SHP77 treated with DMSO at 0.1 percent for 48 hours (cell line): Measurements from ENCODE around the gene CREB1.

Source experiments
- DNase-seq: peaks from one replicate; lab custom pipeline; 2025; lab: John Stamatoyannopoulos, UW

CREB1 gene

DNA sequence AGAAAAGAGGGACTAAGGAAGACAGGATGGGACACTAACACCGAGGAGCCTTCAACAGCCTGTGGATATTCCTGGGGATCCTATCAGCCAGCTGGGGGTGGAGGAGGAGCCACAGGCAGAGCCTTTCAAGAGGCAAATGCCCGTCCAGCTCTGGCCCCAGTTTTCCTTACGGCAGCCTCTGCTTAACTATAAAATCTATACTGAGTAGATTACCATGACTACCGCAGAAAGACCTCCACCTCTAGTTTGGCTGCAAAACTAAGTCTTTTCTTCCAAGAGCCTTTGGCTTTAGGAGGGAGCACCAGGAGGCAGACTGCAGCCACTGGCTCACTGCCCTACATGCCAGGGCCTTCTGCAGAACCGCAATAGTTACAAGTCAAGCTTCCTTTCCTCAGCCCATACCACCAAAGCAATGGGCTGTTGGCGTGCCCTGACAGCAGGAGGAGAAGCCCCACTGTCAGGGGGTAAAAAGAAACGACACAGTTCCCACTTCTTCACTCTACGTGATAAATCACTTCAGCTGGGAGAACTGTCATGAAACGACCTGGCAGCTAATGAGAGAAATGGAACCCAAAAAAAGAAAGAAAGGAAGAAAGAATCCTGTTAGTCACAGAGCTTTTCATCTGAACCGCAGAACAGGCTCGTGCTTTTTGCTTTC lies 25.1 kb upstream of the CREB1 start:
- DNase-seq, result no peak

DNA sequence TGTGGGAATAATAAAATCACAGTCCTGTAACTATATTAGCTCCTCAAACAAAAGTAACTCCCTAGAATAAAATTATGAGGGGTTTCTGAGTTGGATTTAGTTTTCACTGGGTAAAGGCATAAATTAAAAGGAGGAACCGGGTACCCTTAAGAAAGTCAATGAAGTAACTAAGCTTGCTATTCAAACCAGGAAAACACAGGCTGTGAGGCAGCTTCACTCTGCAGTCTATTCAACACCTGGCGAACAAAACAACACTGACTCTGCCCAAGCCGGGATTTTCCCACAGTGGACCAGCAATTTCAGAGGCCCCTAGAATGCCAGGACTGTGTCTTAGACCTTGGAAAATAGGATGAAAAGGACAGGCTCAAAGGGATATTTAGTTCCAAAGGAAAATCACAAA lies 24.6 kb upstream of the CREB1 start:
- DNase-seq, result no peak

DNA sequence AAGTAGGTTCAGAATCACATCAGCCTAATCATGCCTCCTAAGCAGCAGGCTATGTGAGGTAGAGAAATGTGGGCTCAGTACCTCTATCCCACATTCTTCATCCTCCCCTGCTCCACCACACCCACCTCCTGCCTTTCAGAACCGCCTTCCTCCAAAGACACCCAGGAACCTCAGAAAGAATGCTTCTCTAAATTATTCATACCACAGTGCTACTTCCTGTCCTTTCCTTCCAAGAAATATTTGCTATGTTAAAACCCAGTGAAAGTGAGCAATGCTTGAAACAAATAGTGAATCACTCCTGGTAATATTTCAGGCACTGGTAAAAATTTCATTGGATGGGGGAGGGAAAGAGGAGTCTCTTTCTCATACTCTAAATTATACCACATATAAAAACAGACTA lies 24.0 kb upstream of the CREB1 start:
- DNase-seq, result no peak

DNA sequence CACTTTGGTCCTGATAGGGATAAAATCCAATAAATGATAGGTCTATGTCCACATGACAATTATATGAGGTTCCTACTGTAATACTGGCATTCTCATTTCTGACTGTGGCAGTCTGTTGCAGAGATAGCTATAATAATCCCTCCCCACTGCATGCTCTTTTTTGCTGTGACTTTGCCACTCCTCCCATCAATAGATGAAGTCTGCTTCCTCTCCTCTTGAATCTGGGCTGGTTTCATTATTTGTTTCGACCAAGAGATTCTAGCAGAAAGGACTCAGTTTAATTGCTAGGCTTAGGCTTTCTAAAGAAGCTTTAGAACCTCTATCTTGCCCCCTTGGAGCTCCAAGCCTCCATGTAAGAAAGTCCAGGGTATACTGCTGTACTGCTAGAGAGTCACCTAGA lies 23.3 kb upstream of the CREB1 start:
- DNase-seq, result no peak

DNA sequence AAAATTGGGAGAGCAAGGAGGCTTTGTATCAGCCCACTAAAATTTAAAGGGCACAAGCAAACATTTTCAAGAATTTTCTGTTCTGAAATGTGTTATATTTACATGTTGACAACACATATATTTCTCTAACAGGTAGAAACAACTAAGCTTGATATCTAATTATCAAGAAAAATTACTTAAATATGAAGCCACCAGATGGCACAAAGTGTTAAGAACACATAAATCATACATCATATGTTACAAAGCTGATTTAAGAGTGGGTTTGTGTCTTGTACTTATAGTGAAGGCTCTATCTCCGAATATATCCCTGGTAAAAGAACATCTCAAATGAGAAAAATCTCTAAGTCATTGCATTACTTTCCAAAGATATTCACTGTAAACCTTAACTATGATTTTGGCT lies 19.6 kb upstream of the CREB1 start:
- no peak for DNase-seq

DNA sequence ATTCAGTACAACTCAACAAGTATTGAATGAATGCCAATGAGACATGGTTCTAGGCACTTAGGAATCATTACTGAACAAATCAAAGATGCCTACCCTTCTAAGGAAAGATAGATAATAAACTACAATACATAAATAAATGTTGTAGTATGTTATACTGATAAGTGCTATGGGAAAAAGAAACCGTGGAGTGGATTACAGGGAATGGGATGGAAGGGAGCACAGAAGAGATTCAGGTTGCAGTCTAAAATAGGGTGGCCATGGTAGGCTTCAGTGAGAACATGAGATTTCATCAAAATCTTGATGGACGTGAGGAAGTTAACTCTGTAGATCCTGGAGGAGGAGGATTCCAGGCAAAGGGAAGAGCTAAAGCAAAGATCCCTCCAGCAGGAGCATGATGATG lies 17.9 kb upstream of the CREB1 start:
- no peak for DNase-seq

DNA sequence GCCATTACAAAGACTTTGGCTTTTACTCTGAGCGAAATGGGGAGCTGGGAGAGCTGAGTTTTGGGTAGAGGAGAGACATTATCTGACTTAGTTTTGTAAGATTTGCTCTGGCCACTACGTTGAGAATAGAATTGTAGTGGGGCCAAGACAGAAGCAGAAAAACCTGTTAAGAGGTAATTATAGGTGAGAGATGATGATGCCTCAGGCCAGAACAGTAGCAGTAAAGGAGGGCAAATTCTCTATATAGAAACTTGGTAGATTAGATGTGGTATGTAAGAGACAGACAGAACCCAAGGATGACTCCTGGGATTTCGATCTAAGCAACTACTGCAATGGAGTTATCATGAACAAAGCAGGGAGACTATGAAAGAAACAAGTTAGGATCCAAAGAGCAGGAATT lies 17.4 kb upstream of the CREB1 start:
- DNase-seq, result no peak

DNA sequence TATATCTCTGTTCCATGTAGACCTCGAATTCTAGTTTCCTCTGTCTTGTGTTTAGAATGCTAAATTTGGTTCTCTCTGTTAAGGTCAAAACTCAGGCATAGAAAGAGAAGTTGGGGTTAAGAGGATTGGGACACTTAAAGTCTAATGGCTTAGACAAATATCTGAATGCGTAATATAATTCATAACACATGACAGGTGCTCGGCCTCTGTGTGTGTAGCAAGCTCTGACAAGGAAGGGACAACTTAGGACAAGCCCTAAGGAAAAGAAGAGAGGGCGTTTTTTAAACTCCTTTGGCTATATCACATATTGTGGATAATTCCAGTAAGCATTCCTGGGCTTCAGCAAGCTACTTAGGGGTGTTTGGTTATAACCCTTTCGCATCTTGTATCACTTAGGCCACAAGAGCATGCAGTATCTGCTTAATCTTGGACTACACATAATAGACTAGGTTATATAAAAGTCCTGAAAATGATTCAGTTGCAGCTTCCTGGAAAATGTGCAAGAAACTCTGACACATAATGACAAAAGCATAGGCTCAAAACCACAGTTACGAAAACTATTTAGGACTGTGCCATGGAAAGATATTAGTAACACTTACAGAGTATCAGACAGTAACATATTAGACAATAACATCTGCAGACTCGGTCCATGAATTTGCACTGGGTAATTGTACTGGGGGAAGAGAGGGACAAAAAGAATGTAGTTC lies 16.1 kb upstream of the CREB1 start:
- no peak for DNase-seq

DNA sequence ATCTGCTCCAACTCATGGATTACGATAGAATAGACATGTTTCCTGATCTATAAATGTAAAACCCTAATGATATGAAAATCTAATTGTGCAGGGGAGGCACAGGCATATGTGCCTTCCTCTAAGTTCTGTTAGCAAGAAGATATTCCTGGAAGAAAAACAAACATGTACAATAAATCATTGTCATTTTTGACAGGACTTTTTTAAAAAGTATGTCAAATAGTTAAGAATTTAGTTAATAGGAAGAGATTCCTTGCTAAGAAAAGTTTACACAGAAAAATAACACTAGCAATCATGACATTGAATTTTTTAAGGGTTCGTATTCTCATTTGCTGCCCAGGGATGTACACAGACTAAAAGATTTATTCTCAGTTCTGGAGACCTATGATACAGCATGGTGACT lies 15.3 kb upstream of the CREB1 start:
- no peak for DNase-seq

DNA sequence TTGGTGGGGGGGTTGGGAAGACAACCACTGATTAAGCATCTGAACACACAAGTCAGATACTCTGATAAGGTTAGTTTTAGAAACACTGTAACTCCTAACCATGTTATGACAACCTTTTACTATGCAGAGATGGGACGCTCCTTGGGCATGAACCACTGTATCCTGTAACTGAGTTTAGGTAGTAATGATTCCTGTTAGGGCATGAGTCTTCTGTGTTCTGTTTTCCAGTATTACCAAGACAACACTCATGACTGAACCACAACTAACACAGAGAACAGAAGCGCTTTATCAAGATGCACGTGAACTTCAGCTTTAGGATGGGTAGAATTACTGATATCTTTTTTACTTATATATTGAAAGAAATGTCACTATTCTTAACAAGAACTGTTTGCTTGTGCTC lies 14.1 kb upstream of the CREB1 start:
- DNase-seq, result no peak

DNA sequence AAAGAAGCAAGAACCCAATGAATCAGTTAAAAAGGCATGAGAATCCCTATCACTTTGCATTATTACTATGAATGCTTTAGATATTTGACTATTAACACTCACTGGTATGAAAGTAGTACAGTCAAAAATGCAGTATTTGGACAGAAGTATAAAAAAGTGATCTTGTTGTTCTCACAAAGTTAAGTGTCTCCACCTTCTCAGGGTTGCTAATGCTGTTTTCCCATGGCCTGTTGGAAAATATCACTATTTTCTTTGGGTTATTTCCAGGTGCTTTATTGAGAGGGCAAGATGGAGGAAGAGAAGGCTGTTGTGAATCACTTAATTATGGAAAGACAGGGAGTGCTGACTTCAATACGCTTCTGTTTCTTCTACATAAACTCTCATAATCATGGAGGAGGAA lies 13.6 kb upstream of the CREB1 start:
- DNase-seq, result no peak

DNA sequence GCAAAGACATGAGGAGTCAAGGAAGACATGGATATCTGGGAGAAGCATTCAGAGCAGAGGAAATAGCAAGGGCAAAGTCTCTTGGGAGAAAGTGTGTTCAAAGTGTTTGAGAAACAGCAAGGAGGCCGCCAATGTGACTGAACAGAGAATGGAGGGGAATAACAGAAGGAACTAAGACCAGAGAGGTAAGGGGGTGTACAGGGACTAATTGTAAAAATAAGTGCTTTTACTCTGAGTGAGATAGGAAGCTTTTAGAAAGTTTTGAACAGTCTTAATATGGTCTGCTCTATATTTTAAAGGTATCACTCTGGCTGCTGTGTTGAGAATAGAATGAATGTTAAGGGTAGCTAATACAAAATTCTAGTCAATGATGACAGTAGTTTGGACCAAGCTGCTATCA lies 6.8 kb upstream of the CREB1 start:
- DNase-seq, result no peak

DNA sequence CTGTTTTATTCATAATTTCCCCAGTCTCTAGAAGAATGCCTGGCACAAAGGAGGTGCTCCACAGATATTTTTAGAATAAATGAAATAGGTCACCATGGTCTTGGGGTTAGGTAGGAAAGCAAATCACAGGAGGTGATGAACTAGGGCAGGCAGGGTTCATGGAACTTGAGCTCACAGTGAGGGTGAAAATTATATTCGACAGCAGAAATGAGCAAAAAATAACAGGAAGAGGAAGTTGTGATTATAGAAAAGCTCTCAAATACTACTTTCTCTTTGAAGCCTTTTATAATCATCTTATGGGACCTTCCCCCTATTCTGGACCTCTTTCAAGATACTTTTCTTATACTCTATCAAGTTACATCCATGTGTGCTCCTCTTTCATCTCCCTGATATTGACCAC lies 4.5 kb upstream of the CREB1 start:
- no peak for DNase-seq

DNA sequence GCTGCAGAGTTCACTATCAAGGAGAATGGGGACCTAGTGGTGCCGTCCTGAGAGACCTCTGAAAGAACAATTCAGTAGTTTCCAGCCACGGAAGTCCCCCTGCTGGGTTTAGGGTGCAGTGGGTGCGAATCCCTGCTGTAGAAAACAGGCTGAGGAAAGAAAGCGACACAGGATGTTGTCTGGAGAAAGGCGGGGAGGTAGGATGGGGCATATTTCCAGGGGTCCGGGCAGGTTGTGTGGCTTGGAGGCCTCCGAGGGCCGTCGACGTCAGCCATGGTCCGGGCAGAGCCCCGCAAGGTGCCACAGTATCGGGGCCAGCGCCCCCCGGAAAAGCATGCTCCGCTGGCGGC lies 807 bp upstream of the CREB1 start:
- DNase-seq, result no peak

DNA sequence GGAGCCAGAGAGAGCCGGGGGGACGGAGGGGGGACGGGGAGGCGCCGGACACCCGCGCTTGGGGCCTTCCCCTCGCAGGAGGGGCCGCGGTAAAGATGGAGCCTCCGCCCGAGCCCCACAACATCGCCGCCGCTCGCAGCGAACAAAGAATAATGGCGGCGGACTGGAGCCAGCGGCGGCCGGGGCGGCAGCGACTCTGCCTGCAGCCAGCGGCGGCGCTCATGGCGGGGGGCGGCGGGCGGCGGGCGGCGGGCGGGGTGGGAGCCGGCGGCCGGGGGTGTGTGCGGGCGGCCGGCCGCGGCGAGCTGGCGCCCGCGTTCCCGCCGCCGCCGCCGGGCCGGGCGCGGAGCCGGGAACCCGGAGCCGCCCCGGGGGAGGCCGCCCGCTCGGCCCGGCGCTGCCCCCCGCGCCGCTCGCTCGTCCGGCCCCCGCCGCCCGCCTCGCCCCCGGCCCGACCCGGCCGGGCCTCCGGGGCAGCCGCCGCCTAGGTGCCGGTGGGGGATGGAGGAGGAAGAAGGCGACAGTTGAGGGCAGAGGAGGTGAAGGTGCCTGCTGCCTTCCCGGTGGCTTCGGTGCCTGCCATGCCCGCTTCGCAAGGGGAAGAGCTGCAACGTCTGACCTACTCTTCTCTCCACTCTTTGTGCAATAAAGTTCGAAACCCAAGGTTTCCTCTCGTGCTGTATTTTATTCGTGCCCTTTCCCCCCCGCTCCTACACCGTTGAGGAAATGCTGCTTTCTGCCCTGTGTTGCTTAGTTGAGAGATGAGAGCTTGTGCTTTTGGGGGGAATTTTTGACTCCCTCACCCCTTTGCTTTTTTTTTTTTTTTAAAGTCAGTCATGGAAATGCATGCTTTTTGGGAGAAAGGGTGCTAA lies 634 bp downstream of the CREB1 start:
- DNase-seq, result peak; percentile 20

DNA sequence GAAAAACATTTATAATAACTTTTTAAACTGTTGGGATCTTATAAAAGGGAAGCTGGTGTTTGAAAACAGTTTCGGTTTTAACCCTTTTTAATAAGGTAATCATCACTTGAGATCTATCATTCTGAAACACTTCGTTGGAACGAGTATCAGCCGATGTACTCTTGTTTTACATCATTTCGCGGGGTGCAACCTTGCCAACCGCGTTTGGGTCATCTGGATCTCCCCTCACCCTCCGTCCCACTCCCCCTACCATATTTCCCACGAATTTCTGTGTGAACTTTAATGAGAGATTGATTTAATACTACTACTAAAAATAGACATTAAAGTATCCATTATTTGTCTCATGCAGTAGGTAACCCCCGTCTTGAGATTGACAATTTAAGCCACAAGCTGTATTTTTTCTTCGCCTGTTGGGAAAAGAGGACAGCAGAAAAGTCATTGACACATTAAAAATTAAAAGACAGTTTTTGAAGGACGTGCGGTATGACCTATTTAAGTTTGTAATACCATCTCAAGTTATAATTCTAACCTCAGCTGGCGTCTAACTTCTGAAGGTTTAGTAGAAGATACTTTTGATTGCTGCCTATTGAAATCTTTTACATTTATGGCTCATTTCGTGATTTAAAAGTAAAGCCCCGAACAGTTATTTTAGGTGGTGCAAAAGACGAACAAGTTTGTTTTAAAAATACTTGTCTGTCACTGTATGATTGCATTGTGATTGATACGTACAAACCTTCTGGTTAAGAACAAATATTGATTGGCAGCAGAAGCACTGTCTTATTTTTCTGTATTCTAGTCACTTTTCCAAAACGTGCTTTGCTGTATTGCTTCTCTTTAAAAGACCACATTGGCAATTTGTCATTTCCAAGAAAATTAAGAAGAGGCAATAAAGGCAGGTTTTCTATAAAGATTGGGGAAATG lies 1.5 kb downstream of the CREB1 start:
- no peak for DNase-seq

DNA sequence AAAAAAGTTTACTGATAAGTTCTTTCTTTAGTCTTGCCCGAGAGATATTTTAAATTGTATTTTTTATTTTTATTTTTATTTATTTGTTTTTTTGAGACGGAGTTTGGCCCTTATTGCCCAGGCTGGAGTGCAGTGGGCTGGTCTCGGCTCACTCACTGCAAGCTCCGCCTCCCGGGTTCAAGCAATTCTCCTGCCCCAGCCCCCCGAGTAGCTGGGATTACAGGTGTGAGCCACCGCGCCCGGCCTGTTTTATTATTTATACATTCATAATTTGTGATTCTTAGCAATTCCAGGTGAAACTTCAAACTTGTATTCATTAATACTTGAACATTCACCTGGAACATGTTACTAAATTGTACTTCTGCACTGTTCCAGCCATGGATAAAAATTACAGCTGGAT lies 2.9 kb downstream of the CREB1 start:
- DNase-seq, result no peak

DNA sequence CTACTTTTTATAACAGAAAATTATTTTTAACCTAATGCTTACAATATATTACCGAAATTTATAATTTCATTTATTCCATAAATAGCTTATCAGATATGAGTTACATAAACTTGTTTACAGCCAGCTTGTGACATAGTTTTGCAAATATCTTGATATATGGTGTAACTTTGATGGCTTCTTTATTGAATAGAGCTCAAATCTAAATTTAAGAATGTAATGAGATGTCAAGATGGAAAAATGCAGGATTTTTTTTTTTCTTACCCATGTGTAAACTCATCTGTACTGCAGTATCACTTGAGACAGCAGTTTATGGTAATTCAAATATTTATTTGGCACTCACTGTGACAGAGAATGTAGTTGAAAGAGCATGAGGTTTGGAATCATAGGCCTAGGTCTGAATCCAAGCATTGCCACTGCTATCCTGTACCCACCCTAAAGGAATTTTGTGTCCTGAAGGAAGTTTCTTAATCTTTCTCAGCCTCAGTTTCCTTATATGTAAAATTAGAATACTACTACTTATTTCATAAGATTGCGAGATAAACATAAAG lies 3.8 kb downstream of the CREB1 start:
- no peak for DNase-seq

DNA sequence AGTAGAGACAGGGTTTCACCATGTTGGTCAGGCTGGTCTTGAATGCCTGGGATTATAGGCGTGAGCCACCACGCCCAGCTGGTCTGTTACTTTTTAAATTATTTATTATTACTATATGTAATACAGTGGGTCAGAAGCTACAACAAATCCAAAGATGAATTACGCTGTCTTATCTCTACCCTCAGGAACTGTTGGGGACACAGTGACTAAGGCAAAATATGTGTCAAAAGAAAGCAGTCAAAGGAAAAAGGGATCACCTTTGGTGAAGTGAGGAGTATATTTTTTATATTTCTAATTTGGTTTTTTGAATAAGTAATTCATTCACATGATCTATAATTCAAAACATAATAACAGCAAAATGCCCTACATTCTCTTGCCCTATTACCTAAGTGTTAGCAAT lies 4.7 kb downstream of the CREB1 start:
- DNase-seq, result no peak

DNA sequence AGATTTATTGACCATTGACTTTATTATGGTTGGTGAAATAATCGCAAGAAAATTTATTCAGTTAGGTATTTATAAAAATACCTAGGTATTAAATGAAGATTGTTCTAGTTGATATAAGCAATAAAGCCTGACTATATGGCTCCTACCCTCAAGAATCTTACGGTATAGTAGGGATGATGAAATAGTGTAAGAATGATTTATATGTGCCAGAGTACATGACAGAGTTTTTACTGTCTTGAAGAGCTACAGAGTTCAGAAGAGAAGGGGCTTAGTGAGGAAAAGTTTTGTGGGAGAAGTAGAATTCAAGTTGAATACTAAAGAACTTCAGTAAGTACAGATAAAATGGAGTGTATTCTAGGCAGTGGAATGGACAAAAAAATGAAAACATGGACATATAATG lies 9.7 kb downstream of the CREB1 start:
- DNase-seq, result no peak

DNA sequence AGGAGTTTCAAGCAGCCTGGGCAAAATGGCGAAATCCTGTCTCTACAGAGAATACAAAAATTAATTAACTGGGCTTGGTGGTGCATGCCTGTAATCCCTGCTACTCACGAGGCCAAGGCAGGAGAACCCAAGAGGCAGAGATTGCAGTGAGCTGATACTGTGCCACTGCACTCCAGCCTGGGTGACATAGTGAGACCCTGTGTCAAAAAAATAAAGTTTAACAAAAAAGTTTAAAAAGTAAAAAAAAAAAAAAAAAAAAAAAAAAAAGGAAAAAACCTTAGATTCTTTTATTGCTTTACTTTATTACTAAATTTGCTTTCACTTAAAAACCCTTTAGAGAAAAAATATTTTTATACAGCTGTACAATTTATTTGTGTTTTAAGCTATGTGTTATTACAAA lies 10.7 kb downstream of the CREB1 start:
- DNase-seq, result no peak

DNA sequence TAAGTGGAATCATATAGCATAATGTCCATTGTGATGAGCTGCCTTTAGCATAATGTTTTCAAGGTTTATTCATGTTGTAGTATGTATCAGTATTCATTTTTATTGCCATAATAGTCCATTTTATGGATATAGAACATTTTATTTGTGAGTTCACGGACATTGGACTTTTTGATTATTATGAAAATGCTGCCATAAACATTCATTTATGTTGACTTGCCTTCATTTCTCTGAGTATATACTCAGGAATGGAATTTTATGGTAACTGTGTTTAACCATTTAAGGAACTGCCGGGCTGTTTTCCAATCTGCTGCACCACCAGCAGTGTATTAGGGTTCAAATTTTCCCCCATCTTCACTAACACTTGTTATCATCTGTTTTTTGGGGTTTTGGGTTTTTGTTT lies 12.2 kb downstream of the CREB1 start:
- DNase-seq, result no peak
